Ecto neural progenitor cell (in vitro differentiated cells): Measurements from ENCODE around the gene TCTN2.

Experiments used
- DNase-seq: peaks from one replicate; pipeline ENCODE4 v3.0.0-alpha.2; 2018; ENCODE audit warnings: low spot score

The TCTN2 gene

GRCh38 chr12:123686636-123687190, 15.8 kb downstream of the TCTN2 start:
- DNase-seq = no peak

GRCh38 chr12:123690191-123690840, 19.4 kb downstream of the TCTN2 start:
- no peak for DNase-seq

- no peak for DNase-seq
Measured at GRCh38 chr12:123696207-123696606, 25.3 kb downstream of the TCTN2 start.

GRCh38 chr12:123696646-123697045, 25.7 kb downstream of the TCTN2 start:
- no peak for DNase-seq

- no peak for DNase-seq
Measured at GRCh38 chr12:123705935-123706334, 35.0 kb downstream of the TCTN2 start.

GRCh38 chr12:123707466-123707865, 36.6 kb downstream of the TCTN2 start:
- no peak for DNase-seq

- DNase-seq = no peak
Measured at GRCh38 chr12:123712780-123713319, 41.9 kb downstream of the TCTN2 start.

- no peak for DNase-seq
Measured at GRCh38 chr12:123713398-123713797, 42.5 kb downstream of the TCTN2 start.

- no peak for DNase-seq
Measured at GRCh38 chr12:123713823-123714585, 43.1 kb downstream of the TCTN2 start.

GRCh38 chr12:123715195-123715594, 44.3 kb downstream of the TCTN2 start:
- DNase-seq = no peak

GRCh38 chr12:123717350-123717749, 46.4 kb downstream of the TCTN2 start:
- no peak for DNase-seq

- no peak for DNase-seq
Measured at GRCh38 chr12:123720141-123720814, 49.4 kb downstream of the TCTN2 start.

GRCh38 chr12:123721245-123721644, 50.3 kb downstream of the TCTN2 start:
- DNase-seq = no peak

- DNase-seq = no peak
Measured at GRCh38 chr12:123723011-123723410, 52.1 kb downstream of the TCTN2 start.

- DNase-seq = no peak
Measured at GRCh38 chr12:123723765-123724164, 52.9 kb downstream of the TCTN2 start.

- no peak for DNase-seq
Measured at GRCh38 chr12:123726244-123726643, 55.3 kb downstream of the TCTN2 start.

- no peak for DNase-seq
Measured at GRCh38 chr12:123726962-123727361, 56.0 kb downstream of the TCTN2 start.

- no peak for DNase-seq
Measured at GRCh38 chr12:123727878-123728277, 57.0 kb downstream of the TCTN2 start.

GRCh38 chr12:123731596-123731995, 60.7 kb downstream of the TCTN2 start:
- peak; percentile 21 for DNase-seq

GRCh38 chr12:123732251-123732650, 61.3 kb downstream of the TCTN2 start:
- DNase-seq = peak; percentile 29

GRCh38 chr12:123733229-123733628, 62.3 kb downstream of the TCTN2 start:
- no peak for DNase-seq

GRCh38 chr12:123734268-123734667, 63.4 kb downstream of the TCTN2 start:
- DNase-seq = no peak
